IMR-90 (cell line): ENCODE data around the gene CAVIN4. TPM values are rescaled to one million over a fixed set of nuclear protein-coding genes. Genes with fewer than 3 reads are reported as not detected.

ENCODE experiments used
- ATAC-seq: fragments of 200-7000 bp; cut with Tn5 transposase; 2 replicates; pipeline ENCODE4 v1.9.1; 2020; ENCODE audit warnings: low read depth, mild to moderate bottlenecking, moderate library complexity
- BruUV-seq: library from RNA; stranded (reverse); fragments of 400-500 nt; replicated peaks from 2 replicates; lab custom pipeline; 2021; lab: Mats Ljungman, UMichigan
- CTCF ChIA-PET: fragments of 300-600 bp; formaldehyde crosslinking; extraction: SDS; loops from one replicate; lab custom pipeline; 2021; ENCODE audit warnings: antibody characterized with exemption; lab: Yijun Ruan, JAX
- POLR2A ChIA-PET: fragments of 300-600 bp; sonication (Branson Sonifier 250); formaldehyde crosslinking; loops from one replicate; lab custom pipeline; 2022; ENCODE audit warnings: antibody characterized with exemption; ENCODE audit not compliant: unreplicated experiment; lab: Charles Lee
- DNase-seq: peaks from one replicate; pipeline ENCODE4 v3.0.0; 2013
- H2AFZ ChIP-seq: replicated peaks from 2 replicates; pipeline ENCODE3; 2013; ENCODE audit warnings: low read length, mild to moderate bottlenecking; ENCODE audit not compliant: poor library complexity
- H2AK5ac ChIP-seq: 2 replicates; pipeline ENCODE4 v1.6.1; 2013; ENCODE audit warnings: low read depth, low read length, inconsistent platforms
- H2AK9ac ChIP-seq: replicated peaks from 2 replicates; pipeline ENCODE3; 2013; ENCODE audit warnings: mild to moderate bottlenecking, low read depth, low read length, moderate library complexity; ENCODE audit not compliant: poor library complexity
- H2BK120ac ChIP-seq: 2 replicates; pipeline ENCODE4 v1.6.1; 2013; ENCODE audit warnings: low read depth, low read length, inconsistent platforms
- H2BK15ac ChIP-seq: 3 replicates; pipeline ENCODE4 v1.6.1; 2013; ENCODE audit warnings: low read depth, low read length, inconsistent platforms
- H2BK20ac ChIP-seq: 2 replicates; pipeline ENCODE4 v1.6.1; 2013; ENCODE audit warnings: low read depth, mild to moderate bottlenecking, inconsistent platforms, low read length, moderate library complexity
- H2BK5ac ChIP-seq: 2 replicates; pipeline ENCODE4 v1.6.1; 2013; ENCODE audit warnings: mild to moderate bottlenecking, low read depth, low read length, inconsistent platforms; ENCODE audit not compliant: poor library complexity, severe bottlenecking
- H3K14ac ChIP-seq: replicated peaks from 2 replicates; pipeline ENCODE4 v1.6.1; 2013; ENCODE audit warnings: low read depth, low read length, inconsistent platforms
- H3K18ac ChIP-seq: 2 replicates; pipeline ENCODE4 v1.6.1; 2013; ENCODE audit warnings: low read depth, low read length, control low read depth
- H3K23ac ChIP-seq: 2 replicates; pipeline ENCODE4 v1.6.1; 2013; ENCODE audit warnings: low read depth, low read length, inconsistent platforms
- H3K27ac ChIP-seq: 2 replicates; pipeline ENCODE4 v1.5.1; 2013; ENCODE audit warnings: mild to moderate bottlenecking, control low read depth, low read length; ENCODE audit not compliant: insufficient read depth
- H3K27me3 ChIP-seq: 2 replicates; pipeline ENCODE4 v1.6.1; 2013; ENCODE audit warnings: low read length; ENCODE audit not compliant: control insufficient read depth, insufficient read depth
- H3K36me3 ChIP-seq: 2 replicates; pipeline ENCODE4 v1.6.1; 2013; ENCODE audit warnings: low read length, mixed read lengths; ENCODE audit not compliant: control insufficient read depth, insufficient read depth
- H3K4ac ChIP-seq: 2 replicates; pipeline ENCODE4 v1.6.1; 2013; ENCODE audit warnings: low read depth, low read length, inconsistent platforms
- H3K4me1 ChIP-seq: 2 replicates; pipeline ENCODE4 v1.6.1; 2013; ENCODE audit warnings: low read length, mixed read lengths; ENCODE audit not compliant: control insufficient read depth, insufficient read depth
- H3K4me2 ChIP-seq: 2 replicates; pipeline ENCODE4 v1.6.1; 2013; ENCODE audit warnings: low read depth, mild to moderate bottlenecking, control low read depth, low read length, moderate library complexity
- H3K4me3 ChIP-seq: 2 replicates; pipeline ENCODE4 v1.5.1; 2013; ENCODE audit warnings: low read depth, mild to moderate bottlenecking, control low read depth, low read length, moderate library complexity; ENCODE audit not compliant: insufficient read depth
- H3K56ac ChIP-seq: 2 replicates; pipeline ENCODE4 v1.6.1; 2013; ENCODE audit warnings: low read length, inconsistent platforms; ENCODE audit not compliant: insufficient read depth; ENCODE audit errors: extremely low read depth
- H3K79me1 ChIP-seq, 2 experiments: 2 replicates each; pipeline ENCODE4 v1.6.1; 2013; ENCODE audit warnings: low read length in 2 of 2, inconsistent platforms in 1 of 2, low read depth in 1 of 2
- H3K9ac ChIP-seq: 2 replicates; pipeline ENCODE4 v1.6.1; 2013; ENCODE audit warnings: low read depth, low read length, control low read depth
- H3K9me1 ChIP-seq: 2 replicates; pipeline ENCODE4 v1.6.1; 2013; ENCODE audit warnings: low read length, inconsistent platforms; ENCODE audit not compliant: insufficient read depth
- H3K9me3 ChIP-seq: 2 replicates; pipeline ENCODE4 v1.6.1; 2013; ENCODE audit warnings: low read length; ENCODE audit not compliant: control insufficient read depth, insufficient read depth
- H4K20me1 ChIP-seq: 2 replicates; pipeline ENCODE4 v1.6.1; 2013; ENCODE audit warnings: low read length, inconsistent platforms; ENCODE audit not compliant: insufficient read depth
- H4K5ac ChIP-seq: 2 replicates; pipeline ENCODE4 v1.6.1; 2013; ENCODE audit warnings: mild to moderate bottlenecking, low read depth, low read length, control low read depth
- H4K8ac ChIP-seq, 2 experiments: 2 replicates each; pipeline ENCODE4 v1.6.1; 2013; ENCODE audit warnings: low read depth in 2 of 2, low read length in 2 of 2, control low read depth in 1 of 2, inconsistent platforms in 1 of 2
- H4K91ac ChIP-seq: 2 replicates; pipeline ENCODE4 v1.6.1; 2013; ENCODE audit warnings: low read depth, low read length, inconsistent platforms; ENCODE audit not compliant: insufficient read depth
- BHLHE40 ChIP-seq: fragments of 150-350 bp; IDR thresholded peaks from 2 replicates; pipeline ENCODE4 v1.6.1; 2016; ENCODE audit warnings: mild to moderate bottlenecking, low read depth, low read length
- CEBPB ChIP-seq: IDR thresholded peaks from 2 replicates; pipeline ENCODE4 v1.6.1; 2012; ENCODE audit warnings: low read depth, low read length, improper control_type of control experiment
- CHD1 ChIP-seq: IDR thresholded peaks from 2 replicates; pipeline ENCODE4 v1.6.1; 2012; ENCODE audit warnings: low read depth, low read length, improper control_type of control experiment
- FOS ChIP-seq: fragments of 150-350 bp; IDR thresholded peaks from 2 replicates; pipeline ENCODE4 v1.6.1; 2016; ENCODE audit warnings: low read depth, low read length
- MAFK ChIP-seq: IDR thresholded peaks from 2 replicates; pipeline ENCODE4 v1.6.1; 2012; ENCODE audit warnings: low read depth, low read length, improper control_type of control experiment
- MAZ ChIP-seq: IDR thresholded peaks from 2 replicates; pipeline ENCODE4 v1.6.1; 2012; ENCODE audit warnings: low read depth, mild to moderate bottlenecking, low read length, improper control_type of control experiment, moderate library complexity, borderline replicate concordance
- MXI1 ChIP-seq: IDR thresholded peaks from 2 replicates; pipeline ENCODE4 v1.6.1; 2012; ENCODE audit warnings: low read depth, mild to moderate bottlenecking, low read length, moderate library complexity, borderline replicate concordance
- NFE2L2 ChIP-seq: fragments of 150-350 bp; IDR thresholded peaks from 2 replicates; pipeline ENCODE4 v1.6.1; 2016; ENCODE audit warnings: low read depth, mild to moderate bottlenecking, low read length
- POLR2A ChIP-seq: IDR thresholded peaks from 2 replicates; pipeline ENCODE4 v1.6.1; 2012; ENCODE audit warnings: mild to moderate bottlenecking, low read depth, low read length
- RAD21 ChIP-seq: IDR thresholded peaks from 2 replicates; pipeline ENCODE4 v1.6.1; 2012; ENCODE audit warnings: low read length, improper control_type of control experiment
- RCOR1 ChIP-seq: IDR thresholded peaks from 2 replicates; pipeline ENCODE4 v1.6.1; 2012; ENCODE audit warnings: mild to moderate bottlenecking, low read length, improper control_type of control experiment; ENCODE audit not compliant: insufficient replicate concordance
- RFX5 ChIP-seq: IDR thresholded peaks from 2 replicates; pipeline ENCODE4 v1.8.0; 2012; ENCODE audit warnings: low read depth, mild to moderate bottlenecking, low read length, moderate library complexity
- SMC3 ChIP-seq: fragments of 150-350 bp; IDR thresholded peaks from 2 replicates; pipeline ENCODE4 v1.6.1; 2016; ENCODE audit warnings: low read depth, mild to moderate bottlenecking, antibody characterized with exemption, low read length, moderate library complexity
- USF2 ChIP-seq: fragments of 150-350 bp; IDR thresholded peaks from 2 replicates; pipeline ENCODE4 v1.6.1; 2017; ENCODE audit warnings: mild to moderate bottlenecking, antibody characterized with exemption, low read length, low read depth
- WGBS, 2 experiments: methylation state at CpG; one replicate each; pipeline versions ENCODE4 v1.1.5 to v1.1.7; 2013; ENCODE audit warnings: missing lambda C conversion rate in 2 of 2; ENCODE audit not compliant: insufficient read length in 1 of 2; ENCODE audit errors: extremely low coverage in 2 of 2; 5-methylcytosine and 5-hydroxymethylcytosine counted together
- dilution Hi-C: fragments of 300-500 bp; cut with HindIII; formaldehyde crosslinking; loops from one replicate; pipeline ENCODE4 v1.14.3; 2018; ENCODE audit warnings: low sequenced_read_pairs; ENCODE audit not compliant: unreplicated experiment
- in situ Hi-C: fragments of 300-500 bp; cut with MboI; formaldehyde crosslinking; loops from 3 replicates; pipeline ENCODE4 v1.14.3; 2019; ENCODE audit warnings: low sequenced_read_pairs, inconsistent platforms, mixed read lengths
- intact Hi-C: fragments of 100-400 bp; cut with micrococcal nuclease; formaldehyde crosslinking; loops from 2 replicates; pipeline ENCODE4 v1.10.0; 2022
- polyA plus RNA-seq, 3 experiments: library from polyadenylated mRNA; depleted of rRNA; stranded (reverse); fragments of >200 nt; gene quantifications; 2 replicates each; pipeline ENCODE4 v1.2.3, GENCODE V29; 2012; ENCODE audit warnings: low replicate concordance in 1 of 3
- total RNA-seq: library from RNA; depleted of rRNA; stranded (reverse); fragments of >200 nt; gene quantifications from 2 replicates; pipeline ENCODE4 v1.2.3, GENCODE V29; 2012
- TF ChIP-seq, protein P1 (sequence below): conservative IDR thresholded peaks from 2 replicates; pipeline ENCODE4 v1.5.1; 2012; ENCODE audit warnings: mild to moderate bottlenecking, low read depth, low read length, improper control_type of control experiment
- TF ChIP-seq, protein P2 (sequence below): fragments of 150-350 bp; IDR thresholded peaks from 2 replicates; pipeline ENCODE4 v1.6.1; 2016; ENCODE audit warnings: low read depth, mild to moderate bottlenecking, low read length, moderate library complexity, borderline replicate concordance

The CAVIN4 gene
- total and polyA plus RNA-seq, 2 of the 4 experiments (the other 2 are of a cell fraction) = 2.2 to 2.6 TPM

- no peak overlapping the region for H3K14ac ChIP-seq
- no peak for TF ChIP-seq SMC3
- TF ChIP-seq CHD1 = no peak
- TF ChIP-seq RAD21 = no peak
- TF ChIP-seq POLR2A = no peak
- TF ChIP-seq USF2 = no peak
- no peak for TF ChIP-seq MXI1
- TF ChIP-seq NFE2L2 = no peak
- TF ChIP-seq, protein P1, sequence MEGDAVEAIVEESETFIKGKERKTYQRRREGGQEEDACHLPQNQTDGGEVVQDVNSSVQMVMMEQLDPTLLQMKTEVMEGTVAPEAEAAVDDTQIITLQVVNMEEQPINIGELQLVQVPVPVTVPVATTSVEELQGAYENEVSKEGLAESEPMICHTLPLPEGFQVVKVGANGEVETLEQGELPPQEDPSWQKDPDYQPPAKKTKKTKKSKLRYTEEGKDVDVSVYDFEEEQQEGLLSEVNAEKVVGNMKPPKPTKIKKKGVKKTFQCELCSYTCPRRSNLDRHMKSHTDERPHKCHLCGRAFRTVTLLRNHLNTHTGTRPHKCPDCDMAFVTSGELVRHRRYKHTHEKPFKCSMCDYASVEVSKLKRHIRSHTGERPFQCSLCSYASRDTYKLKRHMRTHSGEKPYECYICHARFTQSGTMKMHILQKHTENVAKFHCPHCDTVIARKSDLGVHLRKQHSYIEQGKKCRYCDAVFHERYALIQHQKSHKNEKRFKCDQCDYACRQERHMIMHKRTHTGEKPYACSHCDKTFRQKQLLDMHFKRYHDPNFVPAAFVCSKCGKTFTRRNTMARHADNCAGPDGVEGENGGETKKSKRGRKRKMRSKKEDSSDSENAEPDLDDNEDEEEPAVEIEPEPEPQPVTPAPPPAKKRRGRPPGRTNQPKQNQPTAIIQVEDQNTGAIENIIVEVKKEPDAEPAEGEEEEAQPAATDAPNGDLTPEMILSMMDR = no peak
- TF ChIP-seq RFX5 = no peak
- no peak for TF ChIP-seq RCOR1
- TF ChIP-seq MAZ = no peak
- TF ChIP-seq, protein P2, sequence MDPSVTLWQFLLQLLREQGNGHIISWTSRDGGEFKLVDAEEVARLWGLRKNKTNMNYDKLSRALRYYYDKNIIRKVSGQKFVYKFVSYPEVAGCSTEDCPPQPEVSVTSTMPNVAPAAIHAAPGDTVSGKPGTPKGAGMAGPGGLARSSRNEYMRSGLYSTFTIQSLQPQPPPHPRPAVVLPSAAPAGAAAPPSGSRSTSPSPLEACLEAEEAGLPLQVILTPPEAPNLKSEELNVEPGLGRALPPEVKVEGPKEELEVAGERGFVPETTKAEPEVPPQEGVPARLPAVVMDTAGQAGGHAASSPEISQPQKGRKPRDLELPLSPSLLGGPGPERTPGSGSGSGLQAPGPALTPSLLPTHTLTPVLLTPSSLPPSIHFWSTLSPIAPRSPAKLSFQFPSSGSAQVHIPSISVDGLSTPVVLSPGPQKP = no peak
- no peak for TF ChIP-seq FOS
- TF ChIP-seq BHLHE40 = no peak
- no peak for TF ChIP-seq MAFK
- no peak for TF ChIP-seq CEBPB
- no peak overlapping the region for H2BK15ac ChIP-seq
- H3K23ac ChIP-seq = no peak overlapping the region
- H4K5ac ChIP-seq = no peak overlapping the region
- in situ Hi-C loops (no loop called here), intact Hi-C loops (no loop called here), dilution Hi-C loops (no loop called here)
- WGBS, 2 experiments = no CpG with 5 or more reads among the region's 5 CpGs
- H2BK120ac ChIP-seq = no peak overlapping the region
- peaks cover 2% of the 10 kb centered on the region; the same call in 1 of the 2 replicates for H3K9me3 ChIP-seq
- no peak overlapping the region for H3K56ac ChIP-seq
- peaks cover 4% of the 10 kb centered on the region for H3K36me3 ChIP-seq
- ChIA-PET POLR2A (no interaction called here), CTCF (no interaction called here)
- H3K4ac ChIP-seq = no peak overlapping the region
- no peaks in the 10 kb centered on the region for H3K9me1 ChIP-seq
- H4K8ac ChIP-seq = no peak overlapping the region
- BruUV-seq = no TSS peak
- no peaks in the 10 kb centered on the region for H3K27me3 ChIP-seq
- no peak overlapping the region for H3K4me2 ChIP-seq
- no peak overlapping the region for H4K91ac ChIP-seq
- no peak overlapping the region for H3K9ac ChIP-seq
- H3K4me1 ChIP-seq = no peaks in the 10 kb centered on the region
- no peak for DNase-seq
- H2AFZ ChIP-seq = no peak overlapping the region
- no peaks in the 10 kb centered on the region for H3K79me1 ChIP-seq
- H3K27ac ChIP-seq = no peak overlapping the region
- H2AK9ac ChIP-seq = no peak overlapping the region
- H4K20me1 ChIP-seq = no peaks in the 10 kb centered on the region
- no peak overlapping the region for H2AK5ac ChIP-seq
- no peak overlapping the region for H2BK5ac ChIP-seq
- ATAC-seq = no peak
- H3K18ac ChIP-seq = no peak overlapping the region
- no peak overlapping the region for H2BK20ac ChIP-seq
- H3K4me3 ChIP-seq = no peak overlapping the region
Measured at GRCh38 chr9:100549048-100549447, 28.8 kb upstream of the CAVIN4 start.
